NCI-H146 treated with DMSO at 0.1 percent for 48 hours (cell line): Measurements from ENCODE around the gene HEPH.
"Not testable (repeated sequence)": the region's sequence is repeated elsewhere in the genome, so short reads cannot be mapped to it uniquely, and the experiment has no call there.

Experiments used
- DNase-seq: peaks from one replicate; lab custom pipeline; 2025; ENCODE audit not compliant: unreplicated experiment; lab: John Stamatoyannopoulos, UW

HEPH gene

GRCh38 chrX:66200855-66201795 lies 37.1 kb downstream of the HEPH start:
- DNase-seq = no peak

DNA sequence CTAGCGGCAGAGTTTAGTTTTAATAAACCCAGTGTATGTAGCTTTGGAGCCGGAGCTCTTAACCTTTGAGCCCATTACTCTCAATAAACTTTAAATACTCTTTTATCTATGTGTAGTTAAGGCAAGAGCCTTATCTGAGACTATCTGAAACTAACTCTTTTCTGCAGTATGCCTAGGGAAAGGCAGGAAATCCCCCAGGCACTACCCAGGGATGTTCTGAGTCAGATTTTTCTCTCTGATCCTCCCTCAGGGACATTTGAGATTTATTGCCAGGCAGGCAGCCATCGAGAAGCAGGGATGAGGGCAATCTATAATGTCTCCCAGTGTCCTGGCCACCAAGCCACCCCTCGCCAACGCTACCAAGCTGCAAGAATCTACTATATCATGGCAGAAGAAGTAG lies 39.1 kb downstream of the HEPH start:
- no peak for DNase-seq

GRCh38 chrX:66221856-66222255 lies 57.8 kb downstream of the HEPH start:
- DNase-seq = no peak

DNA sequence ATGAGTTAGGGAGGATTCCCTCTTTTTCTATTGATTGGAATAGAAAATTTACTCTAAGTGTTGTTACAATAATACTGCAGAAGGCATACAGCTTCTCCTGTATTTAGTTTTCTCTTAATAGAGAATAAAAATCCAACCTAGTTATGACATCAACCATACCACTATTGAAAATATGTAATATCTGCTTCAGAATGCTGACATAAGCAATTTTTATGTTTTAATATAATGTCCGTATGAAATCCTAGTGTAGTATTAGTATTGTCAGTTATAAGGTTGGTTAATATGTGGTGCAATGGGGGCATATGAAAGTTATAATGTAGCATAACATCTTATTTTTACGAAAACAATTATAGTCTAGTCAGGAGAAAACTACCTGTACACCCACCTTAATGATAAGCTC lies 68.2 kb downstream of the HEPH start:
- DNase-seq = no peak

- DNase-seq = no peak
These were observed 69.2 kb downstream of the HEPH start for GRCh38 chrX:66233209-66233608.

DNA sequence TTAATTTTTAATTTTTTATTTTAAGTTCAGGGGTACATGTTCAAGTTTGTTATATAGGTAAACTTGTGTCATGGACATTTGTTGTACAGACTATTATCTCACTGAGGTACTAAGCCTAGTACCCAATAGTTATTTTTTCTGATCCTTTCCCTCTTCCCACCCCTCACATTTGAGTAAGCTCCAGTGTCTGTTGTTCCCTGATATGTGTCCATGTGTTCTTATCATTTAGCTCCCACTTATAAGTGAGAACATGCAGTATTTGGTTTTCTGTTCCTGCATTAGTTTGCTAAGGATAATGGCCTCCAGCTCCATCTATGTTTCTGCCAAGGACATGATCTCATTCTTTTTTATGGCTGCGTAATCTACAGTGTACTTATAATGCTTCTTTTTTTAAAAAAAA lies 69.9 kb downstream of the HEPH start:
- DNase-seq = not testable (repeated sequence)

- no peak for DNase-seq
These were observed 91.4 kb downstream of the HEPH start for GRCh38 chrX:66255359-66255967.

DNA sequence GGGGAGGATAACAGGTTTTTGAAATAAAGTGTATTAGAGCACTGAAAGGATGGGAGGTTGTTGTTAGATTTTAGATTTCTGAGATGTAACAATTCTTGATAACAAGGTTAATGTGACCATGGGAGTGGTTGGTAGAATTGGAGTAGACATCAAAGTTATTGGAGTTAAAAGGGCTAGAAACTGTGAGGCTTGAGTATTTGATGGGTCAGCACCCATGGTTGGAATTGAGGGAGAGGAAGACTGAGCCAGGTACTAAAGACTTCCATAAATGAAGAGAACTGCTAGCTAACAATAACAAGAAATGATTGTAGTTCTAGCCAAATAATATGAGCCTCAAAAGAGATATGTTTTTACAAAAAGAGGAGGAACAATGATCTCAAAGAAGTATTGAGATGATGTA lies 98.8 kb downstream of the HEPH start:
- DNase-seq = no peak
